ENCODE results near the gene CCDC17. TPM values are rescaled to one million over a fixed set of nuclear protein-coding genes. Genes with fewer than 3 reads are reported as not detected.
"Not testable (repeated sequence)": the region's sequence is repeated elsewhere in the genome, so short reads cannot be mapped to it uniquely, and the experiment has no call there.

The CCDC17 gene
- total RNA-seq, 1 donor from 2014 or later: 0.53 TPM

GRCh38 chr1:45621895-45622523 is 1.8 kb downstream of the CCDC17 start:
- no peak for DNase-seq (ENCODE audit: low read depth, low spot score)

GRCh38 chr1:45621501-45621836 is 2.4 kb downstream of the CCDC17 start:
- DNase-seq (ENCODE audit: low read depth, low spot score): no peak

GRCh38 chr1:45620588-45621500 is 3.0 kb downstream of the CCDC17 start:
- DNase-seq (ENCODE audit: low read depth, low spot score): no peak

GRCh38 chr1:45619149-45619921 is 4.5 kb downstream of the CCDC17 start:
- DNase-seq (ENCODE audit: low read depth, low spot score): no peak

- DNase-seq (ENCODE audit: low read depth, low spot score): peak; percentile 32
Measured at GRCh38 chr1:45617618-45618017, 6.2 kb downstream of the CCDC17 start.

GRCh38 chr1:45615885-45616284 is 8.0 kb downstream of the CCDC17 start:
- DNase-seq (ENCODE audit: low read depth, low spot score): no peak

- DNase-seq (ENCODE audit: low read depth, low spot score): no peak
Measured at GRCh38 chr1:45612941-45613579, 10.8 kb downstream of the CCDC17 start.

- no peak for DNase-seq (ENCODE audit: low read depth, low spot score)
Measured at GRCh38 chr1:45610589-45611226, 13.1 kb downstream of the CCDC17 start.

GRCh38 chr1:45608175-45609156 is 15.4 kb downstream of the CCDC17 start:
- peak; percentile 75 for DNase-seq (ENCODE audit: low read depth, low spot score)

- DNase-seq (ENCODE audit: low read depth, low spot score): no peak
Measured at GRCh38 chr1:45607404-45608074, 16.3 kb downstream of the CCDC17 start.

- DNase-seq (ENCODE audit: low read depth, low spot score): no peak
Measured at GRCh38 chr1:45604239-45604638, 19.6 kb downstream of the CCDC17 start.

GRCh38 chr1:45596765-45597164 is 27.1 kb downstream of the CCDC17 start:
- DNase-seq (ENCODE audit: low read depth, low spot score): not testable (repeated sequence)

- DNase-seq (ENCODE audit: low read depth, low spot score): no peak
Measured at GRCh38 chr1:45594412-45594811, 29.4 kb downstream of the CCDC17 start.

GRCh38 chr1:45589861-45590260 is 34.0 kb downstream of the CCDC17 start:
- DNase-seq (ENCODE audit: low read depth, low spot score): no peak

GRCh38 chr1:45586769-45587168 is 37.1 kb downstream of the CCDC17 start:
- DNase-seq (ENCODE audit: low read depth, low spot score): no peak

- DNase-seq (ENCODE audit: low read depth, low spot score): no peak
Measured at GRCh38 chr1:45585496-45586075, 38.3 kb downstream of the CCDC17 start.

GRCh38 chr1:45585110-45585426 is 38.8 kb downstream of the CCDC17 start:
- DNase-seq (ENCODE audit: low read depth, low spot score): no peak

GRCh38 chr1:45584351-45585109 is 39.3 kb downstream of the CCDC17 start:
- DNase-seq (ENCODE audit: low read depth, low spot score): peak; percentile 80
